Activated naive CD8-positive, alpha-beta T cell treated with anti-CD3 and anti-CD28 coated beads, Interleukin-2, amount 50 U/mL, for 24 hours (primary cell): Measurements from ENCODE around the gene ANKRD36C.
"Not testable (repeated sequence)": the region's sequence is repeated elsewhere in the genome, so short reads cannot be mapped to it uniquely, and the experiment has no call there.

Experiments
- ATAC-seq: fragments of 150-1000 bp; cut with Tn5 transposase; one replicate; pipeline ENCODE4 v1.10.0; 2021
- DNase-seq: peaks from one replicate; pipeline ENCODE4 v3.0.0; 2021
- H3K27ac Mint-ChIP-seq: one replicate; pipeline ENCODE4 v1.8.0; 2021; ENCODE audit warnings: mild to moderate bottlenecking, mixed read lengths
- H3K27me3 Mint-ChIP-seq: one replicate; pipeline ENCODE4 v1.8.0; 2021; ENCODE audit warnings: mixed read lengths
- H3K36me3 Mint-ChIP-seq: one replicate; pipeline ENCODE4 v1.8.0; 2021; ENCODE audit warnings: low read depth, mixed read lengths
- H3K4me1 Mint-ChIP-seq: one replicate; pipeline ENCODE4 v1.8.0; 2021; ENCODE audit warnings: mixed read lengths
- H3K4me3 Mint-ChIP-seq: one replicate; pipeline ENCODE4 v1.8.0; 2021; ENCODE audit warnings: mild to moderate bottlenecking, moderate library complexity, mixed read lengths
- H3K9me3 Mint-ChIP-seq: one replicate; pipeline ENCODE4 v1.8.0; 2021; ENCODE audit warnings: mixed read lengths

The ANKRD36C gene

GRCh38 chr2:95793970-95794369, 197.7 kb downstream of the ANKRD36C start:
- not testable (repeated sequence) for ATAC-seq, H3K4me1 Mint-ChIP-seq, H3K9me3 Mint-ChIP-seq, DNase-seq, H3K27me3 Mint-ChIP-seq, H3K36me3 Mint-ChIP-seq, H3K27ac Mint-ChIP-seq, H3K4me3 Mint-ChIP-seq

GRCh38 chr2:95790180-95790579, 201.4 kb downstream of the ANKRD36C start:
- ATAC-seq, H3K27me3 Mint-ChIP-seq, H3K4me3 Mint-ChIP-seq, H3K36me3 Mint-ChIP-seq, DNase-seq, H3K27ac Mint-ChIP-seq, H3K9me3 Mint-ChIP-seq, H3K4me1 Mint-ChIP-seq: not testable (repeated sequence)

- H3K4me3 Mint-ChIP-seq, H3K27ac Mint-ChIP-seq, H3K27me3 Mint-ChIP-seq, DNase-seq, ATAC-seq, H3K9me3 Mint-ChIP-seq, H3K36me3 Mint-ChIP-seq, H3K4me1 Mint-ChIP-seq: not testable (repeated sequence)
These were observed 202.2 kb downstream of the ANKRD36C start for GRCh38 chr2:95789385-95789784.

- H3K4me3 Mint-ChIP-seq, DNase-seq, H3K27me3 Mint-ChIP-seq, ATAC-seq, H3K4me1 Mint-ChIP-seq, H3K36me3 Mint-ChIP-seq, H3K27ac Mint-ChIP-seq, H3K9me3 Mint-ChIP-seq: not testable (repeated sequence)
These were observed 203.0 kb downstream of the ANKRD36C start for GRCh38 chr2:95788642-95789041.
